ENCODE data around the gene MACROD2.

DNA sequence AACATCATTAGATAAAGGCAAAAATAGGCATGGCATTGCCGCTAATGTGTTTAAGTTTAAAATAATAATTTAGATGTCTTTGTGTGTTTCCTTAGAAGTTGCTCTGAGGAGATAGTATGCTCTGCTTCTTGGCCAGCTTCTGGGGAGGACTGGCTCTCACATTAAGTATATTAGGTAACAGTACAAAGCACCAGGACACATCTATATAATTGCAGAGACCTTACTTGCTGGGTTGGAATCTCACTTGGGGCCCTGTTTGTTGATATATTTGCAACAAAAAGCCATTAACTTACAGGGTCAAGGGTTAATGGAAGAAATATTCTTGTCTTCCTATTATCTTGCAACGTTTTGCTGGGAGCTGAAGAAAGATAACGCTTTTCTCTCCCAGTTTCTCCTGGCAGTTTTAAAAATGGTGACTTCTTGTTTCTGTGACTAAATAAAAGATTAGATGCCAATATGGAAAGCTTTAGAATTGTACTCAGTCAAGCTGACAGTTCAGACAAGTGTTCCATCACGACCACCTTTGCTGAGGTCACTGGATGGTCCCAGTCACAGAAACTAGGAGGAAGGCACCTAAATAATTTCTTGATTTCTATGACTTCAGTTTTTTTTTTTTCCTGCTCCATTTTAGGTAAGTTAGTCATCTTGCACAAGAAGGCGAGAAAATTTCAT lies 804.4 kb downstream of the MACROD2 start:
- TF ChIP-seq, protein P1, sequence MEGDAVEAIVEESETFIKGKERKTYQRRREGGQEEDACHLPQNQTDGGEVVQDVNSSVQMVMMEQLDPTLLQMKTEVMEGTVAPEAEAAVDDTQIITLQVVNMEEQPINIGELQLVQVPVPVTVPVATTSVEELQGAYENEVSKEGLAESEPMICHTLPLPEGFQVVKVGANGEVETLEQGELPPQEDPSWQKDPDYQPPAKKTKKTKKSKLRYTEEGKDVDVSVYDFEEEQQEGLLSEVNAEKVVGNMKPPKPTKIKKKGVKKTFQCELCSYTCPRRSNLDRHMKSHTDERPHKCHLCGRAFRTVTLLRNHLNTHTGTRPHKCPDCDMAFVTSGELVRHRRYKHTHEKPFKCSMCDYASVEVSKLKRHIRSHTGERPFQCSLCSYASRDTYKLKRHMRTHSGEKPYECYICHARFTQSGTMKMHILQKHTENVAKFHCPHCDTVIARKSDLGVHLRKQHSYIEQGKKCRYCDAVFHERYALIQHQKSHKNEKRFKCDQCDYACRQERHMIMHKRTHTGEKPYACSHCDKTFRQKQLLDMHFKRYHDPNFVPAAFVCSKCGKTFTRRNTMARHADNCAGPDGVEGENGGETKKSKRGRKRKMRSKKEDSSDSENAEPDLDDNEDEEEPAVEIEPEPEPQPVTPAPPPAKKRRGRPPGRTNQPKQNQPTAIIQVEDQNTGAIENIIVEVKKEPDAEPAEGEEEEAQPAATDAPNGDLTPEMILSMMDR (IDR thresholded peaks at IDR 0.05), result no peak
- TF ChIP-seq POLR2AphosphoS5 (IDR thresholded peaks at IDR 0.05), result no peak
- TF ChIP-seq POLR2A (IDR thresholded peaks at IDR 0.05), result no peak
- no peak for TF ChIP-seq EP300 (IDR thresholded peaks at IDR 0.05)

Data from suprapubic skin (tissue), 4 donors.